H1 (cell line): ENCODE measurements around the gene ADAM30. TPM values are rescaled to one million over a fixed set of nuclear protein-coding genes. Genes with fewer than 3 reads are reported as not detected.

Experiments used
- GABPA ChIP-seq: IDR thresholded peaks from 2 replicates; pipeline ENCODE4 v1.6.1; 2011; ENCODE audit warnings: mild to moderate bottlenecking, low read length, moderate library complexity, borderline replicate concordance; ENCODE audit not compliant: insufficient read depth
- RXRA ChIP-seq: IDR thresholded peaks from 2 replicates; pipeline ENCODE4 v1.6.1; 2011; ENCODE audit warnings: low read depth, mild to moderate bottlenecking, low read length, moderate library complexity; ENCODE audit not compliant: insufficient read depth
- polyA plus RNA-seq, 7 experiments: library from polyadenylated mRNA; depleted of rRNA in 3 of 7; stranded (reverse) in 5 of 7; unstranded in 2 of 7; fragments of >200 nt in 5 of 7; fragments of 200-250 nt in 2 of 7; gene quantifications; 1 replicate in 5 of 7; 2 replicates in 1 of 7; 4 replicates in 1 of 7; pipeline versions ENCODE4 v1.2.1 to v1.2.3, GENCODE V29; 2011 to 2013; ENCODE audit warnings: missing spikeins in 2 of 7, mixed read lengths in 2 of 7
- total RNA-seq: library from RNA; stranded (reverse); fragmentation: NEBNext Ultra II Directional; extraction: Animal tissue kit (Norgen Biotek cat#: 25700); gene quantifications from 2 replicates; pipeline ENCODE4 v1.2.1, GENCODE V29; 2021

The ADAM30 gene
- total and polyA plus RNA-seq, 2 of the 8 experiments (the other 6 are each of a cell fraction or from before 2014, with no cell fraction given) = not detected

GRCh38 chr1:119918301-119918700 lies 22.0 kb upstream of the ADAM30 start (continued):
- TF ChIP-seq RXRA (no peak), GABPA (no peak)
